HCT116 (cell line): ENCODE measurements around the gene STYXL1. TPM values are rescaled to one million over a fixed set of nuclear protein-coding genes. Genes with fewer than 3 reads are reported as not detected.

Experiments used
- ATAC-seq: fragments of 200-7000 bp; cut with Tn5 transposase; 2 replicates; pipeline ENCODE4 v1.9.1; 2020; ENCODE audit warnings: mild to moderate bottlenecking, moderate library complexity
- BruUV-seq: library from RNA; stranded (reverse); fragments of 400-500 nt; replicated peaks from 2 replicates; lab custom pipeline; 2021; lab: Mats Ljungman, UMichigan
- CTCF ChIA-PET: fragments of 300-600 bp; sonication (Branson Sonifier 250); formaldehyde crosslinking; loops from one replicate; lab custom pipeline; 2021; ENCODE audit warnings: antibody characterized with exemption; lab: Charles Lee
- POLR2A ChIA-PET: fragments of 300-600, 350-600 bp; sonication (Branson Sonifier 250); formaldehyde crosslinking; loops from one replicate; lab custom pipeline; 2021; ENCODE audit warnings: antibody characterized with exemption; lab: Charles Lee
- RAD21 ChIA-PET, 2 experiments: fragments of 300-600 bp; sonication (Branson Sonifier 250); formaldehyde crosslinking; loops; one replicate each; lab custom pipeline; 2023; ENCODE audit warnings: low total read pairs in 2 of 2; ENCODE audit not compliant: uncharacterized antibody in 2 of 2, unreplicated experiment in 2 of 2, low non-redundant PET in 1 of 2; lab: Charles Lee
- DNase-seq: peaks from one replicate; pipeline ENCODE4 v3.0.0-alpha.2; 2010; ENCODE audit warnings: low read depth, low spot score
- H2AFZ ChIP-seq: fragments of 200-600 bp; shearing (Covaris generic), sonication (generic); 2 replicates; pipeline ENCODE4 v1.6.1; 2017; ENCODE audit warnings: low read depth, mixed run types, mixed read lengths, antibody characterized with exemption, low read length; ENCODE audit not compliant: poor library complexity, severe bottlenecking
- H3K27ac ChIP-seq: 2 replicates; pipeline ENCODE4 v1.5.1; 2012; ENCODE audit warnings: low read depth, low read length
- H3K27me3 ChIP-seq: fragments of 200-600 bp; sonication (generic); 2 replicates; pipeline ENCODE4 v1.6.1; 2016; ENCODE audit warnings: mixed run types, low read length, mixed read lengths; ENCODE audit not compliant: insufficient read depth
- H3K36me3 ChIP-seq, 2 experiments: fragments of 200-500 bp in 1 of 2; fragments of 200-600 bp in 1 of 2; sonication (Bioruptor generic) in 1 of 2; sonication (generic) in 1 of 2; 2 replicates each; pipeline versions ENCODE4 v1.5.1 to v1.6.1; 2014 to 2016; ENCODE audit warnings: low read length in 2 of 2, inconsistent platforms in 1 of 2, mixed read lengths in 1 of 2, mixed run types in 1 of 2; ENCODE audit not compliant: insufficient read depth in 2 of 2, control insufficient read depth in 1 of 2
- H3K4me1 ChIP-seq, 2 experiments: fragments of 200-600 bp in 1 of 2; sonication (generic) in 1 of 2; 2 replicates each; pipeline versions ENCODE4 v1.5.1 to v1.6.1; 2012 to 2017; ENCODE audit warnings: low read length in 2 of 2, inconsistent platforms in 1 of 2, mild to moderate bottlenecking in 1 of 2, mixed read lengths in 1 of 2, mixed run types in 1 of 2, moderate library complexity in 1 of 2; ENCODE audit not compliant: insufficient read depth in 2 of 2, control insufficient read depth in 1 of 2
- H3K4me2 ChIP-seq: fragments of 200-600 bp; sonication (generic); 2 replicates; pipeline ENCODE4 v1.6.1; 2017; ENCODE audit warnings: mixed run types, low read length, mixed read lengths
- H3K4me3 ChIP-seq, 2 experiments: fragments of 200-600 bp in 1 of 2; sonication (generic) in 1 of 2; replicated peaks in 1 of 2; 2 replicates each; pipeline ENCODE4 v1.5.1; 2011 to 2016; ENCODE audit warnings: low read length in 2 of 2, control low read depth in 1 of 2, low read depth in 1 of 2, mild to moderate bottlenecking in 1 of 2, mixed read lengths in 1 of 2, mixed run types in 1 of 2
- H3K79me2 ChIP-seq: fragments of 200-600 bp; sonication (generic); 2 replicates; pipeline ENCODE4 v1.6.1; 2017; ENCODE audit warnings: mild to moderate bottlenecking, mixed run types, low read length, moderate library complexity, mixed read lengths; ENCODE audit not compliant: insufficient read depth
- H3K9ac ChIP-seq: fragments of 200-600 bp; sonication (generic); 2 replicates; pipeline ENCODE4 v1.6.1; 2016; ENCODE audit warnings: low read length, mixed read lengths
- H3K9me2 ChIP-seq: fragments of 200-600 bp; sonication (generic), shearing (Covaris generic); 2 replicates; pipeline ENCODE4 v1.6.1; 2017; ENCODE audit warnings: mixed run types, mild to moderate bottlenecking, moderate library complexity; ENCODE audit not compliant: insufficient read depth
- H3K9me3 ChIP-seq, 2 experiments: fragments of 200-500 bp in 1 of 2; fragments of 200-600 bp in 1 of 2; sonication (Bioruptor generic) in 1 of 2; sonication (generic) in 1 of 2; 2 replicates each; pipeline ENCODE4 v1.6.1; 2014 to 2017; ENCODE audit warnings: low read length in 2 of 2, mixed read lengths in 2 of 2, inconsistent platforms in 1 of 2, low read depth in 1 of 2, mild to moderate bottlenecking in 1 of 2, mixed run types in 1 of 2, moderate library complexity in 1 of 2; ENCODE audit not compliant: control insufficient read depth in 1 of 2, insufficient read depth in 1 of 2
- H4K20me1 ChIP-seq: fragments of 200-600 bp; sonication (generic), shearing (Covaris generic); 2 replicates; pipeline ENCODE4 v1.6.1; 2017; ENCODE audit warnings: mixed run types, mild to moderate bottlenecking, moderate library complexity; ENCODE audit not compliant: insufficient read depth
- CEBPB ChIP-seq: IDR thresholded peaks from 2 replicates; pipeline ENCODE4 v1.6.1; 2012; ENCODE audit warnings: low read depth
- SP1 ChIP-seq: IDR thresholded peaks from 2 replicates; pipeline ENCODE4 v1.6.1; 2012; ENCODE audit warnings: low read depth
- SRF ChIP-seq: IDR thresholded peaks from 2 replicates; pipeline ENCODE4 v1.6.1; 2012; ENCODE audit warnings: low read depth
- intact Hi-C: fragments of 100-400 bp; cut with micrococcal nuclease; formaldehyde crosslinking; loops from 2 replicates; pipeline ENCODE4 v1.10.0; 2022
- total RNA-seq: library from RNA; stranded (reverse); gene quantifications from one replicate; pipeline ENCODE4 v1.2.1, GENCODE V29; 2021; ENCODE audit not compliant: unreplicated experiment
- TF ChIP-seq, protein P1 (sequence below): IDR thresholded peaks from 2 replicates; pipeline ENCODE4 v1.6.1; 2012; ENCODE audit warnings: low read depth

STYXL1 gene
- total RNA-seq, 1 experiment from 2014 or later: 32.5 TPM

DNA sequence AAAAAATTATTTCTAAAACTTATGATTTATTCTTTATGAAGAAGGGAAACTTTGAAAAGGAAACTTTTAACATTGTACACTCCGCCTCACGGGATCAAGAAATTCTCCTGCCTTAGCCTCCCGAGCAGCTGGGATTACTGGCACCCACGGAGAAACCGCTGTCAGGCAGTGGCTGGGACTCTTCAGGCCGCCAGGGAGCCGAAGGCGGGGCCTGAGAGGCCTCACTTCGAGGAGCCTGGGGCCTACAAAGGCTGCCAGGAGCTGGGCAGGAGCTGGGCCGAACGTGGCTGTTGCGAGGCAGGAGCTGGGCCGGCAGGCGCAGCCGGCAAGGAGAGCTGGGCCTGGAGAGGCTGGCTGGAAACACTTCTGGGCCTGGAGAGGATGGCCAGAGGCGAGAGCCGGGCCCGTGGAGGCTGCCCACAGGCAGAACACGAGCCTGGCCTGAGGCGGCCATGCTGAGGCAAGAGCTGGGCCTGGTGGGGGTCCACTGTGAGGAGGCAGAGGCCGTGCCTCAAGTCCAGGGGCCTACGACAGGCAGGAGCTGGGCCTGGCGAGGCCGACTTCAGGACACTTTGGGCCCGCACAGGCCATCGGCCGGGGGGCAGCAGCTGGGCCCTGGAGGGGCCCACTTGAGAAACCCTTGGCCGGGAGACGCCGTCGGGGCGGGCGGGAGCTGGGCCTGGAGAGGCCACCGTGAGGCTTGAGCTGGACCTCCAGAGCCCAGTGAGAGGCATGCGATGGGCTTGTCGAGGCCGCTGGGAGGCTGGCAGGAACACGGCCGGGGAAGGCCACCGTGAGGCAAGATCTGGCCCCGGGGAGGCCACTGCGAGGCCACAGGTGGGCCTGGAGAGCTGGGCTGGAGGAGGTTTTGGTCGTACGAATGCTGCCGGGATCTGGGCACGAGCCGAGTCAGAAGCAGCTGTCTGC is 23.8 kb upstream of the STYXL1 start:
- Histone ChIP-seq H3K4me2 (no peak overlapping the region), H3K4me3 (no peak overlapping the region), H3K4me1 (peaks cover 13 to 33% of the 10 kb centered on the region in 2 experiments), H3K36me3 (0 out of 4 replicates have a peak, but pooled peaks cover 0 to 3% of the 10 kb centered on the region in 2 experiments), H3K27me3 (no peaks in the 10 kb centered on the region), H3K27ac (no peak overlapping the region), H3K9ac (no peak overlapping the region), H3K79me2 (no peaks in the 10 kb centered on the region), H4K20me1 (no peaks in the 10 kb centered on the region), H3K9me2 (no peaks in the 10 kb centered on the region), H3K9me3 (no peaks in the 10 kb centered on the region), H2AFZ (no peak overlapping the region)
- DNase-seq (no peak), ATAC-seq (no peak)
- ChIA-PET POLR2A (no interaction called here), RAD21 (no interaction called here), CTCF (no interaction called here)
- TF ChIP-seq SRF (no peak), CEBPB (no peak), SP1 (no peak)
- TF ChIP-seq, protein P1, sequence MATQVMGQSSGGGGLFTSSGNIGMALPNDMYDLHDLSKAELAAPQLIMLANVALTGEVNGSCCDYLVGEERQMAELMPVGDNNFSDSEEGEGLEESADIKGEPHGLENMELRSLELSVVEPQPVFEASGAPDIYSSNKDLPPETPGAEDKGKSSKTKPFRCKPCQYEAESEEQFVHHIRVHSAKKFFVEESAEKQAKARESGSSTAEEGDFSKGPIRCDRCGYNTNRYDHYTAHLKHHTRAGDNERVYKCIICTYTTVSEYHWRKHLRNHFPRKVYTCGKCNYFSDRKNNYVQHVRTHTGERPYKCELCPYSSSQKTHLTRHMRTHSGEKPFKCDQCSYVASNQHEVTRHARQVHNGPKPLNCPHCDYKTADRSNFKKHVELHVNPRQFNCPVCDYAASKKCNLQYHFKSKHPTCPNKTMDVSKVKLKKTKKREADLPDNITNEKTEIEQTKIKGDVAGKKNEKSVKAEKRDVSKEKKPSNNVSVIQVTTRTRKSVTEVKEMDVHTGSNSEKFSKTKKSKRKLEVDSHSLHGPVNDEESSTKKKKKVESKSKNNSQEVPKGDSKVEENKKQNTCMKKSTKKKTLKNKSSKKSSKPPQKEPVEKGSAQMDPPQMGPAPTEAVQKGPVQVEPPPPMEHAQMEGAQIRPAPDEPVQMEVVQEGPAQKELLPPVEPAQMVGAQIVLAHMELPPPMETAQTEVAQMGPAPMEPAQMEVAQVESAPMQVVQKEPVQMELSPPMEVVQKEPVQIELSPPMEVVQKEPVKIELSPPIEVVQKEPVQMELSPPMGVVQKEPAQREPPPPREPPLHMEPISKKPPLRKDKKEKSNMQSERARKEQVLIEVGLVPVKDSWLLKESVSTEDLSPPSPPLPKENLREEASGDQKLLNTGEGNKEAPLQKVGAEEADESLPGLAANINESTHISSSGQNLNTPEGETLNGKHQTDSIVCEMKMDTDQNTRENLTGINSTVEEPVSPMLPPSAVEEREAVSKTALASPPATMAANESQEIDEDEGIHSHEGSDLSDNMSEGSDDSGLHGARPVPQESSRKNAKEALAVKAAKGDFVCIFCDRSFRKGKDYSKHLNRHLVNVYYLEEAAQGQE: no peak
- no TSS peak for BruUV-seq
- intact Hi-C loops: no loop called here
